K562 (cell line): ENCODE data around the gene NPTXR. TPM values are rescaled to one million over a fixed set of nuclear protein-coding genes. Genes with fewer than 3 reads are reported as not detected.

Experiments
- ATAC-seq: fragments of 200-7000 bp; cut with Tn5 transposase; 3 replicates; pipeline ENCODE4 v1.9.1; 2020; ENCODE audit warnings: moderate library complexity
- BruUV-seq: library from RNA; stranded (reverse); fragments of 400-500 nt; replicated peaks from 2 replicates; lab custom pipeline; 2021; lab: Mats Ljungman, UMichigan
- CTCF ChIA-PET: fragments of 300-600 bp; formaldehyde crosslinking; extraction: SDS; loops from one replicate; lab custom pipeline; 2021; ENCODE audit warnings: low intra/inter-chr PET ratio; lab: Yijun Ruan, JAX
- POLR2A ChIA-PET: fragments of 300-600, 350-650 bp; sonication (Branson Sonifier 250); formaldehyde crosslinking; extraction: SDS; loops from one replicate; lab custom pipeline; 2021; ENCODE audit warnings: antibody characterized with exemption, inconsistent platforms; lab: Yijun Ruan, JAX
- DNase-seq, 4 experiments: peaks; one replicate each; pipeline versions ENCODE4 v3.0.0 to v3.0.0-alpha.2; 2011 to 2018; ENCODE audit warnings: low spot score in 3 of 4, mixed read lengths in 3 of 4; ENCODE audit errors: extremely low read depth in 1 of 4
- FAIRE-seq: peaks from 2 replicates; lab custom pipeline; 2011; peaks lifted over from hg19 to GRCh38; lab: Jason Lieb, UNC
- H2AFZ ChIP-seq: 2 replicates; pipeline ENCODE4 v1.6.0; 2011; ENCODE audit warnings: low read depth, low read length, control low read depth, inconsistent platforms
- H3K27ac ChIP-seq: fragments of 200-600 bp; 3 replicates; pipeline ENCODE4 v1.8.0; 2011; ENCODE audit warnings: low read depth, mild to moderate bottlenecking, control low read depth, inconsistent platforms, low read length, moderate library complexity, mixed read lengths; ENCODE audit errors: extremely low read depth
- H3K27me3 ChIP-seq, 2 experiments: fragments of 300-600 bp in 1 of 2; 2 replicates in 1 of 2; 3 replicates in 1 of 2; pipeline versions ENCODE4 v1.6.0 to v1.8.0; 2011; ENCODE audit warnings: inconsistent platforms in 2 of 2, low read length in 2 of 2, mild to moderate bottlenecking in 1 of 2, mixed read lengths in 1 of 2, moderate library complexity in 1 of 2; ENCODE audit not compliant: control insufficient read depth in 2 of 2, insufficient read depth in 2 of 2
- H3K36me3 ChIP-seq: fragments of 300-600 bp; 3 replicates; pipeline ENCODE4 v1.8.0; 2011; ENCODE audit warnings: mild to moderate bottlenecking, low read length, inconsistent platforms; ENCODE audit not compliant: control insufficient read depth, insufficient read depth
- H3K4me1 ChIP-seq, 2 experiments: fragments of 200-600 bp in 1 of 2; replicated peaks in 1 of 2; 2 replicates in 1 of 2; 3 replicates in 1 of 2; pipeline versions ENCODE4 v1.5.1 to v1.8.0; 2011; ENCODE audit warnings: inconsistent platforms in 2 of 2, low read length in 2 of 2, mild to moderate bottlenecking in 1 of 2, mixed read lengths in 1 of 2, moderate library complexity in 1 of 2; ENCODE audit not compliant: control insufficient read depth in 2 of 2, insufficient read depth in 2 of 2
- H3K4me2 ChIP-seq: 2 replicates; pipeline ENCODE4 v1.6.1; 2011; ENCODE audit warnings: low read length, control low read depth, inconsistent platforms, mixed read lengths; ENCODE audit not compliant: insufficient read depth
- H3K4me3 ChIP-seq: fragments of 200-600 bp; sonication (generic), shearing (Covaris generic); 2 replicates; pipeline ENCODE4 v1.5.1; 2016; ENCODE audit warnings: control low read depth, inconsistent platforms
- H3K79me2 ChIP-seq: fragments of 200-600 bp; 3 replicates; pipeline ENCODE4 v1.8.0; 2011; ENCODE audit warnings: low read length, inconsistent platforms; ENCODE audit not compliant: control insufficient read depth, insufficient read depth
- H3K9ac ChIP-seq, 2 experiments: 2 replicates each; pipeline versions ENCODE4 v1.6.0 to v1.6.1; 2011; ENCODE audit warnings: low read depth in 2 of 2, low read length in 2 of 2, control low read depth in 1 of 2, inconsistent platforms in 1 of 2, mild to moderate bottlenecking in 1 of 2, mixed read lengths in 1 of 2; ENCODE audit not compliant: insufficient read depth in 1 of 2
- H3K9me1 ChIP-seq: one replicate; pipeline ENCODE4 v1.6.0; 2011; ENCODE audit warnings: inconsistent platforms, mild to moderate bottlenecking, low read length, moderate library complexity; ENCODE audit not compliant: control insufficient read depth, insufficient read depth
- H3K9me3 ChIP-seq: replicated peaks from 2 replicates; pipeline ENCODE4 v1.5.1; 2011; ENCODE audit warnings: low read depth, low read length, inconsistent platforms; ENCODE audit not compliant: control insufficient read depth, insufficient read depth
- H4K20me1 ChIP-seq: replicated peaks from 2 replicates; pipeline ENCODE4 v1.6.1; 2011; ENCODE audit warnings: low read length, inconsistent platforms, mixed read lengths; ENCODE audit not compliant: control insufficient read depth, insufficient read depth
- C11orf30 ChIP-seq: fragments of 450-650 bp; IDR thresholded peaks from 2 replicates; pipeline ENCODE4 v1.6.1; 2016; ENCODE audit warnings: low read depth, mild to moderate bottlenecking
- CBX2 ChIP-seq: fragments of 200-600 bp; sonication (generic); IDR thresholded peaks from one replicate; pipeline ENCODE4 v1.6.1; 2012; ENCODE audit warnings: mild to moderate bottlenecking, low read length, inconsistent platforms; ENCODE audit not compliant: insufficient read depth, poor library complexity, severe bottlenecking
- MAFF ChIP-seq: IDR thresholded peaks from 2 replicates; pipeline ENCODE4 v1.6.1; 2012; ENCODE audit warnings: low read length, improper control_type of control experiment
- MYBL2 ChIP-seq, 2 experiments: fragments of 450-650 bp in 1 of 2; sonication (generic) in 1 of 2; formaldehyde crosslinking in 1 of 2; IDR thresholded peaks; 2 replicates each; pipeline versions ENCODE4 v1.6.1 to v1.8.1; 2017 to 2022; ENCODE audit warnings: borderline replicate concordance in 1 of 2, inconsistent platforms in 1 of 2, low read depth in 1 of 2, mild to moderate bottlenecking in 1 of 2, missing genetic modification reagents in 1 of 2, moderate library complexity in 1 of 2
- PRPF4 ChIP-seq: fragments of 200-400 bp; formaldehyde crosslinking; IDR thresholded peaks from one replicate; pipeline ENCODE4 v1.6.1; 2017; ENCODE audit warnings: low read length, low read depth, mild to moderate bottlenecking; ENCODE audit not compliant: insufficient read depth, poor library complexity, severe bottlenecking
- TAF15 ChIP-seq: fragments of 200-400 bp; formaldehyde crosslinking; IDR thresholded peaks from 2 replicates; pipeline ENCODE4 v1.6.1; 2017; ENCODE audit warnings: mild to moderate bottlenecking, low read depth, low read length, moderate library complexity
- ZBTB1 ChIP-seq: sonication (generic); formaldehyde crosslinking; IDR thresholded peaks from 2 replicates; pipeline ENCODE4 v1.8.1; 2023; ENCODE audit warnings: missing genetic modification reagents, low read depth, mild to moderate bottlenecking, borderline replicate concordance
- ZNF224 ChIP-seq: sonication (generic); formaldehyde crosslinking; IDR thresholded peaks from 2 replicates; pipeline ENCODE4 v1.8.0; 2022; ENCODE audit warnings: mild to moderate bottlenecking, missing genetic modification reagents
- ZNF316 ChIP-seq: fragments of 450-650 bp; IDR thresholded peaks from 2 replicates; pipeline ENCODE4 v1.6.1; 2016
- WGBS: fragments of 100-300 bp; shearing (Covaris generic); methylation state at CpG from one replicate; pipeline ENCODE4 v1.1.6; 2016; ENCODE audit warnings: low coverage, mixed read lengths; ENCODE audit not compliant: insufficient coverage; ENCODE audit errors: missing lambda C conversion rate; 5-methylcytosine and 5-hydroxymethylcytosine counted together
- in situ Hi-C: fragments of 300-500 bp; cut with MboI; formaldehyde crosslinking; loops from 4 replicates; pipeline ENCODE4 v1.15.0; 2018; ENCODE audit warnings: inconsistent platforms, mixed read lengths
- intact Hi-C: fragments of 100-400 bp; cut with micrococcal nuclease; formaldehyde crosslinking; loops from 2 replicates; pipeline ENCODE4 v1.14.2; 2022
- polyA plus RNA-seq, 8 experiments: library from polyadenylated mRNA; depleted of rRNA in 4 of 8; stranded (reverse) in 5 of 8; unstranded in 3 of 8; fragments of >200 nt; fragmentation: Nextera tagmentation in 2 of 8; fragmentation: Illumina TruSeq in 1 of 8; extraction: Ambion mirVana in 2 of 8; extraction: Trizol in 1 of 8; gene quantifications; 2 replicates each; pipeline versions ENCODE4 v1.2.1 to v1.2.3, GENCODE V29; 2011 to 2014; ENCODE audit warnings: inconsistent platforms in 1 of 8, missing spikeins in 1 of 8
- total RNA-seq, 7 experiments: library from RNA; depleted of rRNA in 6 of 7; stranded (reverse); fragments of >200 nt in 6 of 7; fragmentation: Illumina TruSeq in 2 of 7; extraction: Trizol in 2 of 7; gene quantifications; 2 replicates each; pipeline versions ENCODE4 v1.2.1 to v1.2.3, GENCODE V29; 2011 to 2021; ENCODE audit warnings: low replicate concordance in 1 of 7

NPTXR gene
- total and polyA plus RNA-seq, 9 of the 15 experiments (the other 6 are each of a cell fraction or from before 2014, with no cell fraction given): 0.01 to 3.1 (median 1.1) TPM

GRCh38 chr22:38870312-38870741 is 26.5 kb upstream of the NPTXR start (continued):
- TF ChIP-seq TAF15: no peak
- no peak for TF ChIP-seq PRPF4
- TF ChIP-seq CBX2: no peak

DNA sequence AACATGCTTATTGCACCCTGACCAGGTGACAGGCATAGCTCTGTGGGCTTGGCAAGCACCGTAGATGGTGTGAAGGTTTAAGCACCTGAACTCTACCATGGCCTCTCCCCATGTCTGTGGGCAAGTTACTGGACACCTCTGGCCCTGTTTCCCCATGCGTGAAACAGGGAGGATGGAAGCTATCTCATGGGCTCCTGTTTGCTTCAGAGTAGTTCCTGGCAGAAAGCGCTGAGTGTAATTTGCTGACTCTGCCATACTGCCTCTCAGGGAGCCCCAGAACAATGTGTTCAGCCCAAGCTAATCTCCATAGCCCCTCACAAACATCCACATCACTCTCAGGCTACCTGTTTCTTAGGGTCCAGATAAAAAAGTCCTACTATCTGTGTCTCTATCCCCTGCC is 25.8 kb upstream of the NPTXR start:
- FAIRE-seq (no peak), ATAC-seq (no peak), DNase-seq (no peak)
- no peaks in the 10 kb centered on the region; the same call in 1 of the 2 replicates for H4K20me1 ChIP-seq
- H3K9me1 ChIP-seq: no peaks in the 10 kb centered on the region
- ChIA-PET POLR2A (interaction anchor here (0.8 to 1.6 kb wide), 5 partner anchors 11 to 448 kb away, joined by 3 to 5 read pairs (median 3); partner anchors contain the start of gene NPTXR), CTCF (interaction anchor here (0.5 to 1.3 kb wide), 4 partner anchors 248 to 877 kb away, joined by 3 to 8 read pairs (median 4); no protein-coding TSS in a partner anchor)
- in situ Hi-C loops (no loop called here), intact Hi-C loops (loop anchor here (1.0 to 10.0 kb wide), 4 partner anchors 55 to 249 kb away; partner anchors contain the start of gene APOBEC3C)
- peaks cover 0 to under 1% of the 10 kb centered on the region in 2 experiments; a peak in 1 of 5 replicates for H3K27me3 ChIP-seq
- H3K4me1 ChIP-seq: peaks cover 13 to 36% of the 10 kb centered on the region in 2 experiments
- 69% methylated on average over 3 of the region's 3 CpGs for WGBS
- H3K9ac ChIP-seq: no peak overlapping the region; a peak in 1 of 4 replicates
- H3K36me3 ChIP-seq: peaks cover 49% of the 10 kb centered on the region; the same call in 2 of the 3 replicates
- H3K4me2 ChIP-seq: no peak overlapping the region
- no peak overlapping the region for H3K27ac ChIP-seq
- no peak overlapping the region for H3K4me3 ChIP-seq
- H3K9me3 ChIP-seq: no peaks in the 10 kb centered on the region
- H2AFZ ChIP-seq: no peak overlapping the region
- peaks cover 29% of the 10 kb centered on the region for H3K79me2 ChIP-seq
- BruUV-seq: no TSS peak
- no peak for TF ChIP-seq ZNF224 (CRISPR knock-in tag)
- TF ChIP-seq MYBL2 (IDR thresholded peaks at IDR 0.05; ENCODE audit: low read depth): no peak
- no peak for TF ChIP-seq MYBL2 (CRISPR knock-in tag; IDR thresholded peaks at IDR 0.05; ENCODE audit: borderline replicate concordance)
- peak; percentile 37; the same call in 1 of the 2 replicates for TF ChIP-seq MAFF
- peak; percentile 51 for TF ChIP-seq ZNF316
- TF ChIP-seq ZBTB1: no peak
- TF ChIP-seq C11orf30: peak; percentile 32; the same call in 1 of the 2 replicates
